Measurements from ENCODE around the gene LTBP2. TPM values are rescaled to one million over a fixed set of nuclear protein-coding genes. Genes with fewer than 3 reads are reported as not detected.
A peak's percentile ranks its signal among the peaks of the same experiment; 100 is the strongest.

The LTBP2 gene
- total and polyA plus RNA-seq, 2 of the 8 experiments (the other 6 are each of a cell fraction or from before 2014, with no cell fraction given), result 0.48 to 0.89 TPM

- Histone ChIP-seq H3K56ac (replicated peaks; ENCODE audit: insufficient read length, low read depth, low read length) (no peak overlapping the region), H3K79me2 (ENCODE audit: control insufficient read depth in 1 of 2, insufficient read depth in 2 of 2, low read length in 2 of 2) (no peaks in the 10 kb centered on the region), H3K23me2 (ENCODE audit: low read depth, low read length) (no peaks in the 10 kb centered on the region; the same call in 1 of the 2 replicates), H4K8ac (ENCODE audit: extremely low read depth, insufficient read depth, low read length) (peak overlapping the region; percentile 51; the same call in 1 of the 2 replicates), H2AFZ (ENCODE audit: low read length) (no peak overlapping the region), H2BK15ac (ENCODE audit: low read length) (no peak overlapping the region), H3K23ac (ENCODE audit: insufficient read length) (no peak overlapping the region), H3K27me3 (replicated peaks in 1 of 4; ENCODE audit: control insufficient read depth in 3 of 4, extremely low read depth in 1 of 4, insufficient read depth in 3 of 4, low read length in 3 of 4) (no peaks in the 10 kb centered on the region), H3K27ac (ENCODE audit: low read depth, low read length) (no peak overlapping the region), H3K4ac (replicated peaks; ENCODE audit: insufficient read length, low read depth, low read length) (no peak overlapping the region), H3K9me3 (ENCODE audit: insufficient read depth in 2 of 2, low read depth in 1 of 2, low read length in 1 of 2) (no peaks in the 10 kb centered on the region), H3K79me1 (ENCODE audit: low read depth, low read length) (no peaks in the 10 kb centered on the region), H2BK5ac (ENCODE audit: low read depth, low read length) (no peak overlapping the region), H3K18ac (ENCODE audit: extremely low read depth, low read length) (no peak overlapping the region), H3K4me1 (replicated peaks in 1 of 4; ENCODE audit: control insufficient read depth in 3 of 4, insufficient read depth in 4 of 4, low read length in 3 of 4) (peaks cover 0 to 12% (median 3%) of the 10 kb centered on the region in 4 experiments; a peak in 5 of 7 replicates), H4K20me1 (replicated peaks in 1 of 2; ENCODE audit: control insufficient read depth in 1 of 2, insufficient read depth in 2 of 2, low read length in 2 of 2) (no peaks in the 10 kb centered on the region), H2AK5ac (ENCODE audit: low read depth, low read length) (no peak overlapping the region), H4K5ac (ENCODE audit: insufficient read length, low read depth, low read length) (no peak overlapping the region), H3K4me2 (ENCODE audit: insufficient read depth in 1 of 2, low read depth in 2 of 2, low read length in 2 of 2) (no peak overlapping the region), H4K91ac (replicated peaks; ENCODE audit: insufficient read length, low read length) (no peak overlapping the region), H2BK12ac (ENCODE audit: low read depth, low read length) (no peak overlapping the region), H3K4me3 (ENCODE audit: extremely low read depth in 1 of 4, insufficient read depth in 2 of 4, low read depth in 3 of 4, low read length in 4 of 4) (no peak overlapping the region), H3K36me3 (ENCODE audit: control insufficient read depth in 2 of 4, insufficient read depth in 4 of 4, low read length in 3 of 4) (no peaks in the 10 kb centered on the region), H2BK20ac (ENCODE audit: low read length) (no peak overlapping the region), H3K9ac (replicated peaks in 1 of 4; ENCODE audit: extremely low read depth in 1 of 4, low read depth in 3 of 4, low read length in 3 of 4) (no peak overlapping the region), H3K14ac (ENCODE audit: insufficient read length) (no peak overlapping the region), H2BK120ac (replicated peaks; ENCODE audit: low read depth, low read length) (no peak overlapping the region)
- WGBS, 2 experiments (ENCODE audit: extremely low coverage in 1 of 2, insufficient coverage in 1 of 2, insufficient read length in 1 of 2, insufficient replicate concordance in 2 of 2, low coverage in 1 of 2, low lambda C conversion rate in 2 of 2, missing lambda C conversion rate in 1 of 2), result 91% methylated on average over 9 of the region's 9 CpGs; no CpG with 5 or more reads in 1 of the 2 experiments
- TF ChIP-seq CEBPB (IDR thresholded peaks at IDR 0.05; ENCODE audit: low read depth, low read length), result no peak
- TF ChIP-seq RAD21 (IDR thresholded peaks at IDR 0.05 in 1 of 2, conservative IDR thresholded peaks at IDR 0.05 in 1 of 2; ENCODE audit: low read depth in 2 of 2, low read length in 2 of 2), result no peak
- no peak for TF ChIP-seq ATF3 (IDR thresholded peaks at IDR 0.05; ENCODE audit: insufficient read depth, low read depth, low read length)
- CTCF ChIA-PET (ENCODE audit: partially characterized antibody), result interaction anchor here (0.6 to 3.6 kb wide), 9 partner anchors 9 to 65 kb away, joined by 3 to 18 read pairs (median 6); no protein-coding TSS in a partner anchor
- POLR2A ChIA-PET (ENCODE audit: partially characterized antibody), result no interaction called here
- FAIRE-seq, result no peak
- no peak for DNase-seq (ENCODE audit: low read depth in 1 of 2, low spot score in 2 of 2)
These were observed 44.8 kb downstream of the LTBP2 start for GRCh38 chr14:74567219-74567618.

Measured in H1 (cell line).